T-helper 2 cell (primary cell): ENCODE data around the gene ADORA1.

Source experiments
- DNase-seq, 5 experiments: peaks; one replicate each; pipeline versions ENCODE4 v3.0.0 to v3.0.0-alpha.2; 2012 to 2022
- total RNA-seq, 2 donors: gene quantifications; one replicate each; lab custom pipeline; 2026; lab: John Stamatoyannopoulos, UW

Gene ADORA1
- 0 to 0.07 reads per million in 2 donors for total RNA-seq

DNA sequence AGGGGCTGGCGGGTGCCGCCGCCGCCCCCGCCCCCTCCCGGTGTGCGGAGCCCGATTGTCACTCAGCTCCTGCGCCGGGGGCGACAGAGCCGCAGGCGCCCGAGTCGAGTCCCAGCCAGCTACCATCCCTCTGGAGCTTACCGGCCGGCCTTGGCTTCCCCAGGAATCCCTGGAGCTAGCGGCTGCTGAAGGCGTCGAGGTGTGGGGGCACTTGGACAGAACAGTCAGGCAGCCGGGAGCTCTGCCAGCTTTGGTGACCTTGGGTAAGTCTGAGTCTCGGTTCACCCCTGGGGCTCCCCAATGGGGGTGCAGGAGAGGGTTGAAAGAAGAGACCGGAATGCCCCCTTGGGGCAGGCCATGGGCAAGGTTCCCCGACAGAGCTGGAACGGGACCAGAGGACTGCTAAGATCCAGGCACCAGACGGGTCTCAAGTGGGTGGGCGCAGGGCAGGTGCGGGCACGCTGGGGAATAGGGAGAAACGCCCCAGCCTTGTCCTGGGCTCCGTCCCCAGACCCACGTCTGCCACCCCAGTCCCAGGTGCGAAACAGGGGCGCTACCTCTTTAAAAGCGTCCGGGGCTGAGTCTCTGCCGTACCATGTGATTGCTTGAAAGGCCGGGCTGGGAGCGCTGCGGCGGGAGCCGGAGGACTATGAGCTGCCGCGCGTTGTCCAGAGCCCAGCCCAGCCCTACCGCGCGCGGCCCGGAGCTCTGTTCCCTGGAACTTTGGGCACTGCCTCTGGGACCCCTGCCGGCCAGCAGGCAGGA is at the start of gene ADORA1:
Gene ADORA1, plus strand, starts transcription at position 61 of the 765 bp plus-strand sequence. CDS start 1,116 bp downstream, outside the sequence.
- DNase-seq = no peak

DNA sequence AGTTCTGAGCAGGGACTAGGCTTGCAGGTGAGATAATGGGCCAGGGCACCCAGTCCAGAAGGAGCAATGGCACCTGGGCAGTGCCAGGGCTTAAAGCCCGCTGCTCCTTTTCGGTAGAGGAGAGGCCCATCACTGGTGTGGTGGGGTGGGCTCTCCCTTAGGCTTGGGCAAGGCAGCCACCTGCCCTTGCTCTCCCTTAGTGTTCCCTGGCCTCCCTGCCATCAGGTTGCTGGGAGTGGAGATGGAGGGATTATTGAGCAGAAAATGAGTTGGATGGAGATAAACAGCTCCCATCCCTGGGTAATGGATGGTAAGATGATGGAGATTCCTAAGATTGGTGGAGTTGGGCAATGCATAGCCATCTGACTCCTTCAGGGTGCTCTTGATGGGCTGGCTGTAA is 49.6 kb upstream of the ADORA1 start:
- DNase-seq = no peak

DNA sequence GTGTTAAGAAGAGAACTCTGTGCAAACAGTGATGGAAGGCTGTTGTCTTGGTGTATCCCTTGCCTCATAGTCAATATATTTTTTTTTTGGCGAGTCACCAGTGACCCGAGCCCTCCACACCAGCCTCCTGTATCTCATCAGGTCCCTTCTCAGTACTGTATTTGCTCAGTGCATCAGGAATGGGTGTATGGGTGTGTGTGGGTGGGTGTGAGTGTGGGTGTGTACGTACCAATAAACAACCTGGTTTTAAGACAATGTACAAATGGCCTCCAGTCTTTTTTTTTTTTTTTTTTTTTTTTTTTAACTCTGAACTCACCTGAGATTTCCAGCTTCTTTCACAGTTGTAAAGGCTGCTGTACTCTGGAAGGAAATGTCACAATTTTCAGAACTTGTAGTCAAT is 49.0 kb upstream of the ADORA1 start:
- no peak for DNase-seq

DNA sequence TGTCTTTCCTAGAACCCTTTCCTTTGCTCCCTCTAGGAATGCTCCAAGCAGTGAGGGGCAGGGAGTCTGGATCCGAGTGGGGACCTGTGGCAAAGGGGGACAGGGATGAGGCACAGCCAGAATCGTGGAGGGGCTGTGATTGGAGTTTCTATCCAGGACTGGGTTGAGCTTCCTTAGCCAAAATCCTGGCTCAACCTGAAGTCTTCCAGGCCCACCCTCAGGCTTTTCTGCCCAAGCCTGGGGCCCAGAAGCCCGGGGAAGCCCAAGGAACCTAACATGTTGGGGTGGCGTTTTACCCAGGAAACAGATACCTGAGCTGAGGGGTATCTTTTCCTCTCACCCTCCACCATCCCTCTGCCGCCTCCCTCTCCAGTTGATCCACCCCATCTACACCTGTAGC is 47.1 kb upstream of the ADORA1 start:
- no peak for DNase-seq

DNA sequence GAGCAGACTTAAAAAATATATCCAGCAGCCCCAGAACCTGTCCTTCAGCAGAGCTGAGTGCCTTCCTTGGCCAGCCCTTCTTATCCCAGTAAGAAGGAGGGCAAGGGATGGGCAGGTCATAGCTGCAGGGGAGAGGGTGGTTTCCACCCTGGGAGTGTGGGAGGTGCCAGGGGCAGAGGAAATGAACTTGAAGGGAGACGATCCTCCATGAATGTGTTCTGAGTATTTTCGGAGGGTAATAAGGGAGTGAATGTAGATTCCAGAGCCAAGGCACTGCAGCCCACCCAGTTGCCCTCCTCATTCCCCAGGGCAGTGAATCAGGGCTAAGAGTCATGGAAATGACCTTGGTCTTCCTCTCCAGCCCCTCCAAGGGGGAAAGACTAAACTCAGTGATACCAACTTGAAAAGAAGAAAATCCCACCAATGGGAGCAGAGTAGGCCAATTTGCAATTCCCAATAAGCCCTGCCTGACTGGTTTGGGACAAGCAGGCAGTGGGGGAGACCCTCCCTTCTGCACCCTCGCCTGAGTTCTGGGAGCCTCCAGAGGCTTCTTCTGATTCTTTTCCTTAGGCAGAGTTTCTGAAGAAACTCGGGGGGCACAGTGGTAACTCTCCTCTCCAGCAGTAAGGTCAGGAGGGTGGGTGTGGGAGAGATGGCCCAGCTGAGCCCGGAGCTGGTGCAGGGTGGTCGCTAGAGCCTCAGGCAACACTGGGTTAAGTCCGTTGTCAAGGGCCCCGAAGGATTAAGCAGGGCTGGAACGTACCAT is 45.9 kb upstream of the ADORA1 start:
- no peak for DNase-seq

DNA sequence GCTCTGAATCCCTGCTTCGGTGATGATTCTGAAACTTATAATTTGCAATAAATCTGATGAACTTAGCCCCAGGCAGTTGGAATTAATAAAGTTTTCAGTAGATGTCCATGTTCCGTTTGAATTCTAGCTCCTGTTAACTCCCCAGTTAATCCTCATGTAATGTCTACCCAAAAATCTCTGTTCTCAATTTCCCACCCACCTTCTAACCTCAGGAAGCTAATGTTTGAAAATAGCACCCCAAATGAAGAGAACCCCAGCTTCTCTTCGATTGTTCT is 45.4 kb upstream of the ADORA1 start:
- no peak for DNase-seq

DNA sequence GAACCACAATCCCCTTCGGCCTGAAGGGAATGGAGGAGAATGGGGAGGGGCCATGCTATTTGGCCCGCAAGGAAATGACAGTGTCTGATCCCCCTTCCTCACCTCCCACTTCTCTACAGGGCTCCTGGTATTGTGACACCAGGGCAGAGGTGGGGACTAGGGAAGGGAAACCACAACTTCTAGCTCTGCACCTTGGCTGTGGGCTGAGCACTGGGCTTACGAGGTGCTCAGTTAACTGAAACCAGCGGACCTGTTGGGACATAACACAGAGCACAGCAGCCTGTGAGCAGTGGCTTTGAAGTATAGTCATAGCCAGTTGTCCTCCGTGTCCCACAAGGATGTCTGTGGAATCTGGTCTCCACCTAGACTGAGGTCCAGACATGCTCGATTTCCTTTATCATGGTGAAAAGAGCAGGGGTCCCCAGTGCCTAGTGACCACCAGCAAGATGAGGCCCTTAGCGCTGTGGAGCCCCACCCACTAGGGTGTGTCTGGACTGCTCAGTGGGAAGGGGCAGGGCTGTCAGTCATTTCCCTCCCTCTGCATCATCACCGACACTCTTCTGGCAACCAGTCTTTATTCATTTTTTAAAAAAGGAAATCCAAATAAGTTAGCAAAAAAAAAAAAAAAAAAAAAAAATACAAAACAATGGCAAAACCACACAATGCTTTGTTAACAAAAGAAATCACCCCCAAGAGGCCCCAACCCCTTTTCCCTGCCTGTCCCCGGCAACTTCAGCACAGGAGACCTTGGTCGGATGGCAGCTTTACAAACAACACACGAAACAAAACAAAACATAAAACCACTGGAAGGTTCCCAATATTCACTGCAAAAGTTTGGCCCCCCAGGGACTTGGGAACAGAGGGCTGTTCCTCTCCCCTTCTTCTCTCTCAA is 44.7 kb upstream of the ADORA1 start:
- DNase-seq = no peak

DNA sequence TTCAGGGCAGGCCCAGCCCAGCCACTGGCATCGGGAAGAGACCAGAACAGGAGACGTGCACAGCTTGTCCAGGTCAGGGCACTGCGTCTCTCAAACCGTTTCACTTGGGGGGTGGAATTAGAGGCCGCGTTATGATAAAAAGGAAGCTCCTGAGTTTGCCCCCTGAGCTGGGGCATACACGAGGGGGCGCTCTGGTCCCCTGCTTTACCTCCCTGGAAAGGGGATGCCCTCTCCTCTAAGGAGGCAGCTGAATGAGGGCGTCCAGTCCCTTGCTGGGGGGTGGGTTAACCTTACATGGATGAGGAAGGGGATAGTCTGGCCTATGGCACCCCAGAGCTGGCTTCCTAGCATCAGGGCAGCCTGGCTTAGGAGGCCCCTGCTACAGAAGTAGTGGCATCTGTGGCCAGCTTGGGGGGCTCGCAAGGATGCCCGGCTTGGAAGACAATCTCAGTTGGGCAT is 44.0 kb upstream of the ADORA1 start:
- no peak for DNase-seq

DNA sequence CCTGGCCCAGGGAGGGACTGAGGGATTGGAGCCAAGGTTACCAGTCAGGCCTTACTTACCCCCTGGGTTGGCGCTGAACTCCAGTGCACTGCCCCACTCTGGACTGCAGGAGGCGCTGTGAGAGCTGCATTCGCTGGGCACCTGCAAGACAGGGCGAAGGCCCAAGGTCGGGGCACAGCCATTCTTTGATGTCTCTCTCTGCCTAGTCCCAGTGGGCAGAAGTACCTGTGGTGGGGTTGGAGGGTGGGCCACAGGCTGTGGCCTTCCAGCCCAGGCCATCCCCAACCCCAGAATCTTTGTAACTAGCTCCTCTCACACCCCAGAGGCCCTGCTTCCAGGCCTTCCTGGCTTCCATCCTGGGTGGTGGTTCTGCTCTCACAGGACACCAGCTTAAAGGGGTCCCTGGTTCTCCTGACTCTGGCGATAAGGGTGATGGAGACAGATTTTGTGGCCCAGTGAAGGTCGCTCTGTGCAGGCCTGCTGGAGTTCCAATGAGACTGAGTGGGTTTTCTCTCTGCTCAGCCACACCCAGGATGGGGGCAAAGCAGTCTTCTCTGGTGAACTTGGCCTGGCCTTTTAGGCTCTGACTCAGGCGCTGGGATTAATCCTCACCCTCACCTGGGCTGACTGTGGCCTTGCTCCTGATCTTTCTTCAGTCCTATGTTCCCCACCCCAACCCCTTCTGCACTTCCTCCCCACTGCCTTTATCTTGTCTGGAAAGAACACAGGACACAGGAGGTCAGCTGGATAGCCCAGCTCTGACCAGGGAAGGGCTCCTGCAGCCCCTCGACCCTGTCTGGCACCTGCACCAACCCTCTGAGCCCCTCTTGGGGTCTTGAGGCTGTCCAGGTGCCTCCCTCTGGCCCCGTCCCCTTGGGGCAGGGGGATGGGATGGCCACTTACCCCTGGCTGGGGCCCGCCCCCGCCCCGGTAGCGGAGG is 42.7 kb upstream of the ADORA1 start:
- DNase-seq = peak in 1 of 5 experiments; percentile 28

DNA sequence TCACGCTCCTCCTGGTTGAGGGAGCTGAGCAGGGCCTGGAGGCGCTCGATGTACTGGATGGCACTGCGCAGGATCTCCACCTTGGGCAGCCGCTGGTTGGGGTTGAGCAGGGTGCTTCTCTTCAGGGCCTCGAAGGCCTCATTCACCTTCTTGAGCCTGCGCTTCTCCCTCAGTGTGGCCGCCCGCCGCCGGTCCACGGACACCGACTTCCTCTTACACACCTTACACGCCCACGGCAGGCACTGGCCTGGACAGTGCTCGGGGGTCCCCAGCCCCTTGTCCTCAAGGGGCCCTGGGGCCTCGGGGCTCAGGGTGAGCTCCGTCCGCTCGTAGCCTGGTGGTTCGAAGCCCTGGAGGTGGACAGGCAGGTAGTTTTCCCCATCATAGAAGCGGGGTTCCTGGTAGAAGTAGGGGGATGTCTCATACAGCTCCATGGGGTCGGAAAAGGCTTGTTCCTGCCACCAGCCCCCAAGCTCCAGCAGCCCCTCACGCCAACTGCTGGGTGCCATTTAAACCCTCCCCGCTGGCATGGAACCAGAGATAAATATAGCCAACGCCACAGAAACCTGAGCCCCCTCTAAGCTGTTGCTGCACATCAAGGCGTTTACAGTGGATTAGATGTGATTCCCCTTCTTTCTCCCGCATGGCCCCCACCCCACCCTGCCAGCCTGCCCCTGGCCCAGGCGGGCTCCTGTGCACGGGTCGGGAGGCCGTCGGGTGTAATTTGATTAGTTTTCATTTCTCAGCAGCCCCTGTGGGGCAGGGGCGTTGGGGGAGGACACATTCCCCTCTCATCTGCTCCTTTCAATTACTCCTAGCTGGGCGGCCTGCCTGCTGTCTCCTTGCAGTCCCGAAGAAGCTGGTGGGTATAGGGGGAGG is 41.8 kb upstream of the ADORA1 start, which contains the start of gene MYOG:
Gene MYOG, minus strand, starts transcription at position 485 of the 879 bp plus-strand sequence. Its CDS starts 51 bp downstream, at position 434.
- no peak for DNase-seq

DNA sequence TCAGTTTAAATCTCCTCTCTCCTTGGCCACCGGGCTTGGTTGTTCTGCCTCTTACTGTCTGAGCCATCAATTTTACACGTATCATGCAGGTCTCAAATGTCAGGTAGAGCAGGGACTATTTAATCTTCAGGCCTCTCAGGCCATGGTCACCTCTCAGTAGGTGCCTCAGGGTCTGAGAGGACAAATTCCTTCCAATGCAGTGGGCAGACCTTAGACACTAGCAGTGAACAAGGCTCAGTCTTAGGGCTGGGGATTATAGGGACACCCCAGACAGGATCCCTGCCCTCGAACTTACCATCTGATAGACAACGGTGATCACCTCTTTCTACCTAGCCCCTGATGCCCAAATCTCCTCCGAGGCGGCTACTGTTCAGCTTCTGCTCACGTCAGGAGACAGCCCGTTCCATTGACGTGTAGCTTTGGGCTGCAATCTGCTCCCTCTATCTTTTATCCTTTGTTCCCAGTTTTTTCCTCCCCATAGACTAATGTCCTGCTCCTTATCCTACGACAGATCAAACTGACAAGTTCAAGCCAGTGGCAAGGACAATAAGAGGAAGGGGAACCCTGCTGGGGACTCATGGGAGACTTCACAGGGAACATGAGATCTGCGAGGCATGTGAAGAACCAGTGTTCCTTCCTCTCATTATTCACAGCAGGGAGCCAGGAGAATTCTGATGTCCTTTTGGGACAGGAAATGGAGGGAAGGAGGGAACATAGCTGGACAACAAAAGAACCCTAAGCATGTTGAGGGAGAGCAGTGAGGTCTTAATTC is 40.3 kb upstream of the ADORA1 start:
- no peak for DNase-seq

DNA sequence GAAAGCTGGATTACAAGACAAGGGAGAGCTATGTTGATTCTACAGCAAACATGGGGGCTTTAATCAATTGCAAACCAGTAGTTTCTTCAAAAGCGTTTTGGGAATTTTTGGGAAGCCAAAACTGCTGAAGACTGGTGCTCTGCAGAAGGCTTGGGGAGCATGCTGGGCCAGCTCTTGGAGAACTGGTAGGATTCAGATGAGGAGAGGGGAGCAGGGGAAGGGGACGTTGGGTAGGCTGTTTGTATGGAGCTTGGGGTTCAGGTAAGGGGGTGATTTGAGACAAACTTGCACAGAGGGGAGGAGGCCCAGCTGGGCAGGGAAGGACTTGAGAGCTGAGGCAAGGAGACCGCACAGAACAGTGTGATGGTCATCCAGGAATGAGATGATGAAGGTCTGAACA is 39.1 kb upstream of the ADORA1 start:
- no peak for DNase-seq

DNA sequence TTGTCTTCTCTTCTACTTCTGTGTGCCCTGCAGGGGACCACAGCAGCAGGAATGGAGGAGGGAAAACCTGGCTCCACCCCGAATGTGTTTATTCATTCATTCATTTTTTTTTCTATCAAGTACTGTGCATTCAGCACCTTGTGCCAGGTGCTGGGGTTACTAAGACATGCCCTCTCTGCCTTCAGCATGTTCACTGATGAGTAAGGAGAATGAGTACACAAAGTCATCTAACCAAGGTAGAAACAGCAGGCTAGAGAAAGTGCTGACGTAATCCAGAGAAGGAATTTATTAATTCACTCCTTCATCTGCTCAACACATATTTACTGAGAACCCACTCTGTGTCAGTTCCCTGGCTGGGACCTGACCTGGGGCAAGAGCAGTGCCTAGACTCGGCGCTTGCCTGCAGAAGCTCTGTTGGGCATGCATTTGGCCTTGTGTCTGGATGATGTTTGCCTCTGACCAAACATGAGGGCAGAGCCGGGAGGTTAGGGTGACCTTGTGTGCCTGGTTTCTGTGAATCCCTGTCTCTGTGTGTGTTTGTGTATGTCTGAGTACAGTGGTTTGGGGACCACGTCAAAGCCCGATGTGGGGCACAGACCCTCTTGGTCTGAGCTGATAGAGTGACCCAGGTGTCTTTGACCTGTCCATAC is 38.4 kb upstream of the ADORA1 start:
- no peak for DNase-seq

DNA sequence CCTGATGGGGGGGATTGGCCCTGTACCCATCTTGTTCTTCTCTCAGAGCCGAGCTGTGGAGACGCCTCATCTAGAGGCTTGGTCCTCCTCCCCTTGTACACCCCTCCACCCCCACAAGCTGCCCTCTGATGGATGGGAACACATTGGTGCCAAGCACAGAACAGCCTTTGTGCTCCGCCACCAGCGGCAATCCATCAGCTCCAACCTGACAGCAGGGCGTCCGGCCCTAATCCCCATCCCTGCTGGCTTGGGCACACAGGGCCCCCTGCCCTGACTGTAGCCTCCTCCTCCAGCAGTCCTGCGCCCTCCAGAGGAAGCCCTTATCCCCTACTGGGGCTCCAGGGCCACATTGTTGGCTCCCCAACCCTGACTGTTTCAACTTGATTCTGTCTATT is 37.9 kb upstream of the ADORA1 start:
- DNase-seq = no peak

DNA sequence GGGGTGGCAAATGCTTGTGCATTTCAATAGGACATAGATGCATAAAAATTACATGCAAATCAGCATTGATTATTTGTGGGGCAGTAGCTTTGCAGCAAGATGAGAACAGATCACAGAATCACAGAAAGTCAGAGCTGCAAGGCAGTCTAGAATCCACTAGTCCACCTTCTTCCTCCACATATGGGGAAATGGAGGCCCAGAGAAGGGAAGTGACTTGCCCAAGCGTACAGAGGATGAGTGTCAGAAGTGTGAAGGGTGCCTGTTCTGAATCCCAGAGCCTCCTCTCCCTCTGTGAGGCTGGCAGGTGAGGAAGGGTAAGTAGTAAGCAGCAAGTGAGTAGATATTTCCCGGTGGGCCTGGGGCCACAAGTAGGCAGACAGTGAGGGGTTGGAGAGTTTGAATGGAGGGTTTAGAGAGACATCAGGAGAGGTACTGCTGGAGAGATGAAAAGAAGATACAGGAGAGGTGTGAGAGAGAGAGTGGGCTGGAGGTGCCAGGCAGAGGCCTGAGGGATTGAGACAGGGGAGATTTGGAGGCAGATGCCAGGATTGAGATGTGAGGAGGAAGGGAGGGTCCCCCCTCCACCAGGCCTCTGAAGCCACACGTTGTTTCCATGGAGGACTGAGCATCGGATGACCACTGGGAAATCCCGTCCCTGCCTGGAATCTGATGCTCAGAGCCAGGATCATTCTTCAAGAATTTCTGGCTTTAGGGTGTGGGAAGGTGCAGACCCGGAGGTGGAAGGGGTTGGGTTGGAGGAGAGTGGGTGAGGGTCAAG is 36.9 kb upstream of the ADORA1 start:
- no peak for DNase-seq

DNA sequence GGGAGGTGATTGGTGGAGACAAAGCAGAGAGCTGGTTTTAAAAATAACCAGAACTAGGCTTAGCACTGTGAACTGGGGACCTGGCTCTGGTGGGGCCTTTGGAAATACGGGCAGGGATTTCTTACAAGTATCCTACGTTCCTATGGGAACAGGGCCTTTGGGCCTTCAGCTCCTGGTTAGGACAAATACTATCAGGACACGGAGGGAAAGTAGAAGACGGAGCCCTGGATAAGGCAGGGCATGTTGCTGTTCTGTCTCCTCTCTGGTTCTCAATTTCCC is 36.4 kb upstream of the ADORA1 start:
- no peak for DNase-seq

DNA sequence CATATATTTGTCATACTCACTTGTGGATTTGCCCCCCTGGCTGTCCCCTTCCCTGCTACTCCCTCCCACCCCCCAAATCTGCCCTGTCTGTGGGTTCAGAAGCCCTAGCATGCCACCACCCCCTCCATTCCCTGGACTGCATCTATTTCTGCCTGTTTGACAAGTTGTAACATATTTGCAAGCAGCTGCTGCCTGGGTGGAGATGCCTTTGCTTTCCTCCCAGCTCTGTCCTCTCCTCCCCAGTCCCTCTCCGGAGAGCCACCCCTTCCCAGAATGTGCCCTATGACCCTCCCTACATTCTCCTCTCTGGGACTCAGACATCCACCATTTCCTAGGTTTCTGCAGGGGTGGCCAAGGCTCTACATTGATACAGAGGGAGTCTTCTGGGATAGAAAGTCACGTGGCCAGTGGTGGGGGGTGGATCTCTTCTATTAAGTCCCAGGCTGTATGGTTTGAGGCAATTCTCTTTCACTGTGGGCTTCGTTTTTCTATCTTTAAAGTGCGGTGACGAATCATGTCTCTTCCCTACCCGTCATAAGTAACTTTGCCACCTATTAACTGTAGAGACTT is 35.7 kb upstream of the ADORA1 start:
- no peak for DNase-seq

DNA sequence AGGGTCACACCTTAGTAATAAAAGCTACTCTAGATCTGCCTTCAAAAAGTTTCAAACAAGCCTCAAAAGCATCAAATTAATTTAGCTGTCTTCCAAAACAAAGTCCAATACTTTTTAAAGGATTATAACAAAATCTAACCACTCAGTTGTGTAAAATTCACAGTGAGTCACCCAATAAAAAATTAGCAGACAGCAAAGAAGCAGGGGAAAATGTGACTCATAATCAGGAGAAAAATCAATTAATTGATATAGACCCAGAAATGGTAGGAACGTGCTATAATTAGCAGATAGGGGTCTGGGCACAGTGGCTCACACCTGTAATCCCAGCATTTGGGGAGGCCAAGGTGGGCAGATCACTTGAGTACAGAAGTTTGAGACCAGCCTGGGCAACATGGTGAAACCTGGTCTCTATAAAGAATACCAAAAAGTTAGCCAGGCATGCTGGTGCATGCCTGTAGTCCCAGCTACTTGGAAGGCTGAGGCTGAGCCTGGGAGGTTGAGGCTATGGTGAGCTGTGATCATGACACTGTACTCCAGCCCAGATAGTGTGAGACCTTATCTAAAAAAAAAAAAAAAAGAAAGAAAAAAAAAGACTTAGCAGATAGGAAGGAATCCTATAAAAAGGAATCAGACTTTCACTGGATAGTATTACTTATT is 33.6 kb upstream of the ADORA1 start:
- DNase-seq = no peak
